Measurements from ENCODE around the gene CREB1.
"Not testable (repeated sequence)": the region's sequence is repeated elsewhere in the genome, so short reads cannot be mapped to it uniquely, and the experiment has no call there.

CREB1 gene

DNA sequence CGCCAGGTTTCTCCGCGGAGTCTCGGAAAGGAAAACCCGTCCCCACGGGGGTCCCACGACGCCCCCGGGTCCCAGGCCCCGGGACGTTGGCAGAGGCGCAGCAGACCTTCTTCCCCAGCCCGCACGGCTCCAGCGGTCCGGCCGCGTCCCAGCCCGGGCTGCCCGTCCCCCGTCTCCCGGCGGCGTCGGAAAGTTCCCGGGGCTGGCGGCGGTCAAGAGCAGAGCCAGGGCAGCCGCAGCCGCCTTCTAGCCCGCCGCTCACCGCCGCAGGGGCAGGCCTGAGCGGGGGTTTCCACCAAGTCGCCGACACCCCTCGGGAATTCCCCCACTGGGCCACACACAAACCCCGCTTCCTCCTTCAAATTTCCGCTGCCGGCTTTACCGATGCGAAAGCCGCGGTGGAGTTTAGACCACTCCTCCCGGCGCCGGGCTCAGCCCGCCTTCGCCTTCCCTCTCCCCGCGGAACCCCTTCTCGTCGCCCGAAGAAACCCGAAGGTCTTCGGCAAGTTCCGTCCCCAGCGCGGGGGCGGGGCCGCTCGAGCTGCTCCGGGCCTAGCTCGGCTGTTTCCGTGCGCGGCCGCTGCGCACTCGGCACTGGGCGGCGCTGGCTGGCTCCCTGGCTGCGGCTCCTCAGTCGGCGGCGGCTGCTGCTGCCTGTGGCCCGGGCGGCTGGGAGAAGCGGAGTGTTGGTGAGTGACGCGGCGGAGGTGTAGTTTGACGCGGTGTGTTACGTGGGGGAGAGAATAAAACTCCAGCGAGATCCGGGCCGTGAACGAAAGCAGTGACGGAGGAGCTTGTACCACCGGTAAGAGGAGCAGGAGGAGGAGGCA is at the start of gene CREB1:
CREB1 (plus strand) TSS at position 633 of the 830 bp plus-strand sequence. CDS start 25,674 bp downstream, outside the sequence.
- DNase-seq, result peak; percentile 99

DNA sequence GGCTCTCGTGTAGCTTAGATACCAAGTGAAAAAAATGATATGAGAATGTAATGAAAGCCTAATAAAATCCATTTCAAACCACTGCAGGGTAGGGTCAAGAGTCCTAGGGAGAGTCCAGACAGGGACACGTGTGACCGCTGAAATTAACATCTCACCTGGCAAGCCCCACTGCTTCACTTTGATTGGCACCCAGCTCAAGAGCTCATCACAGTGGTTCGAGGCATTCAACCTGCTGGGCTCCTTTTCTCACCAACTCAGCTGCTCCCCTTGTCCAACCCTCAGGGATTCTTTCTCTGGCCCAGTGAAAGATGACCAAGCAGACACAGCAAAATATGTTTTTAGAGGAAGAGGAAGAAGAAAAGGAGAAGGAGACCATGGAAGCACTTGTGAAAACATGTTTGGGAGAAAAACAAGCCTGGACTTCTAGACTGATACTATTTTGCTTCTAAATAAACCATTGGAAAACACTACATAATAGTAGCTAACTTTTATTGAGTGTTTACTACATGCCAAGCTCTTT is 49.2 kb upstream of the CREB1 start:
- DNase-seq, result no peak

DNA sequence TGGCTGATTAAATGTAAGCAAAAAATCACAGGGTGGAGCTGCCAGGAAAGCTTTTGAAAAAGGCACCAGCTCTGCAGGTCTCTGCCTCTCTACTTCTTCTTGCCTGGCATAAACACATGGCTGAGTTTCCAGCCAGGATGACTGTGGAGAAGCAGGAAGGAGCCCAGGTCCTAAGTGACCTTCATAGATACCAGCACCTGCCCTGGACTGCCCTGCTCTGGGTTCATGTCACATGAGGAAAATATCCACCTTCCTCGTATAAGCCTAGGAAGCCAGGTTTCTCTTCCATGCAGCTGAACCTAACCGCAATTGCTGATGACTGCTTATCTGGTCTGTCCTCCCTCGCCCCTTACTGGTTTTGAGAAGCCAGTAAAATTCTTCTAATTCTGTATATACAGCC is 47.8 kb upstream of the CREB1 start:
- no peak for DNase-seq

DNA sequence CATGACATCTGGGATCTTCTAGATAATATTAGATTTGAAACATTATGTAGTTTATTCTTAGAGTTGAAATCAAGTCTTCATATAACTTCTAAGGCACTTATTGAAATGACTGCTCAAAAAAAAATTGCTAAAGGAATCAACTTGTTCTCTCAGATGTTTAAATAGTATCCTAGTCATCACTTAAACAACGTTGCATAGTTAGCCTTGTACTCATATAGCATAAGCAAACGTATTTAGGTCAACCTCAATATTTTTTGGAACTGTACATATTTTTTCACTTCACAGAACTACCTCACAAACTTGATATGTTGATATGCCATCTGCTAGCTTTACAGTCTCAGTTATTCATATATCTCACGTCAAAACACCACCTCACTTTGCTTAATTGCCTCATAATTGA is 47.1 kb upstream of the CREB1 start:
- DNase-seq, result no peak

DNA sequence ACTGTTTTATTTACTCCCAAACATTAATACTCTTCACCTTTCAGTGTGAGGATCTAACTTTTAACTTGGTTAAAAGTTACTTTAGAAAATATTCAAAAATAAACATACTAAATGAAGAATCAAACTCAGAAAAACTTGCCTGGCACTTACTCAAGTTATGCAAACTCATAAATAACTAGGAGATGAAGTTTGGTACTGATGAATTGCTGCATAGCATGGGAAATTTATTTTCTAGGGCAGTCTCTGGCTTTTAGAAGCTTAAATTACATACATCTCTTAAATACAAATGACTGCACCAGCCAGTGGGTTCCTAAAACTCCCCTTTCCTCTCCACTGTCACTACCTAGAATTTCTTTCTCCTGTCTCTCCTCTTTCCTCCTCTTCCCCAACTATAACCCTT is 46.7 kb upstream of the CREB1 start:
- no peak for DNase-seq

DNA sequence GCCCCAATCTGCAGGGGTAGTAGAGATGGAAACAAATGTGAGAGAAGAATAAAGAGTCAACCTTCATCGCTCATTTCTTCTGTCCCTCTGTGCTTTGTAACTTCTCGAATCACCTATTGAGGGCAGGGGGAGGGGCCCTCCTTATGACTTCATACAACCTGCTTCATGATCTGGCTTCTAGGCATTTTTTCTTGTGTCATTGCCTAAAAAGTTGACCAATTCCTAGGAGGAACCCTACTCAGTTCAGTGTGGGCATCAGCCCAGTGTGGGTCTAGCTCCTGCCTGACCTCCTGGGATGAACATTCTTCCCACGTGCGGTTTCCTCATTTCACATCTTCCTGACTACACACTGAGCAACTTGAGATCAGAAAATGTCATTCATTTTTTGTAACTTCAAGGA is 46.3 kb upstream of the CREB1 start:
- DNase-seq, result no peak

DNA sequence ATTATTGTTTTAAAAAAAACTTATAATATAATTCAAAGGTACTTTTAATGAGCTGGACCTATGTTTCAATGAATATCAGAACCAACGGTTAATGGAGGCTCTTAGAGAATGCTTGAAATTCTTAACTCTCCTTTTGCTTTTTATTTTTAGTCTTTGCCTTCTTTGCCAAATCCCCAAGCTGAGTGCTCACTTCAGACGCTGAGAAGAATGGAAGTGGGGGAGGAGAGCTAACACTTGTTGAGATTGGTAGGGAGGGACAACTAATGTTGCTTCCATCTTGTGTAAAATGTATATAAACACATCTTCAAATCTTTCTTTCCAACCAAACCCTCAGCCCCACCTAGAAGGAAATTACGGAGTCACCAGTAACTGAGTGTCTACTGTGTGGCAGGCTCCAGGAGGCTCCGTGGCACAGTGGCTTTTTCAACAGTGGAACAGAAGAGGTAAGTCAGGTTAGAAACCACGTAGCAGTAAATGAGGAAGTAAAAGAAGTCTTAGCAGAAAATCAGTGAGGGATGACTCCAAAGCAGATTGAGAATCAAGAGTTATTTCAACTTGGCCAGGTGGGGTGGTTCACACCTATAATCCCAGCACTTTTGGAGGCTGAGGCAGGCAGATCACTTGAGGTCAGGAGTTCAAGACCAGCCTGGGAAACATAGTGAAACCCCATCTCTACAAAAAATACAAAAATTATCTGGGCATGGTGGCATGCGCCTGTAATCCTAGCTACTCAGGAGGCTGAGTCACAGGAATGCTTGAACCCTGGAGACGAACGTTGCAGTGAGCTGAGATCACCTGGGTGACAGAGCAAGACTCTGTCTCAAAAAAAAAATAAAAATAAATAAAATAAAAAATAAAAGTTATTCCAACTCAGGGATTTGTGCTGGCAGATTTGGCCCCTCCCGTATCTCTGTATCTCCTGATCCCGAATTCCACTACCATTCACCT is 45.0 kb upstream of the CREB1 start:
- no peak for DNase-seq

DNA sequence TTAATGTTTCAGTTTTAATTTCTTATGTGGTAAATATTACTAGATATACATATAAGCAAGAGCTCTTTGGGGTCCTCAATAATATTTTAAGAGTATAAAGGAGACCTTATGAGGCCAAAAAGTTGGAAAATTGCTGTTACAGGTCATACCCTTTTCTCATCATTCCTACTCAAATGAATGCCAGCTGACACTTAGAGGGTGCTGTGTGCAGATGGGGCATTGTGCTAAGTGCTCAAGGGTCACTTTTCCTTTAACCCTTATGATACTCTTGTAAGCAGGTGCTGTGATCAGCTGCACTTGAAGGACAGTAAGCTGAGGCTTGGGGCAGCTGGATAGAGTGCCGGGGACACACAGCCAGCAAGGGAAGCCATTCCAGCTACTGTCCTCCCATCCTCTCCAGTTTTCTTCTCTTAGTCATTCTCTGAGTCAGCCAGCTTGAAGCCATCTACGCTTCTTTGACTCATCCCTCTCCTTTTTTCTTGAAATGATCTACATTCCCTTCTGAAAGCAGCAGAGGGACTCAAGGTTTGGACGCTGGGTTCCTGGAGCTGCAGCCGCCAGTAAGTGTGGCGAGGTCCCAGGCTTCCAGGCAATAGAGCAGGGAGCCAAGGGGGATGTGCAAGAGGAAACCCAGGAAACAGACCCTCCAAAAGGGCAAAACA is 42.0 kb upstream of the CREB1 start:
- no peak for DNase-seq

DNA sequence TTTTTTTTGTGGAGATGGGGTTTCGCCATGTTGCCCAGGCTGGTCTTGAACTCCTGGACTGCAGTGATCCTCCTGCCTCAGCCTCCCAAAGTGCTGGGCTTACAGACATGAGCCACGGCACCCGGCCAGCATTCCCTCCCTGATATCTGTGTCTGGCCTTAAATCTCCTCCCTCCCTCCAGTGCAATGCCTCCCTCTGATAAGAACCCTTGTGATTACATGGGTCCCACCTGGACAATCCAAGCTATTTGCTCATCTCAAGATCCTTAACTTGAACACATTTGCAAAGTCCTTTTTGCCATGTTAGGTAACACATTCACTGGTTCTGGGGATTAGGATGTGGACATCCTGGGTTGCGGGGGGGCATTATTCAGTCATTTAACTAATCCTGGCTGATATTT is 40.5 kb upstream of the CREB1 start:
- DNase-seq, result no peak

DNA sequence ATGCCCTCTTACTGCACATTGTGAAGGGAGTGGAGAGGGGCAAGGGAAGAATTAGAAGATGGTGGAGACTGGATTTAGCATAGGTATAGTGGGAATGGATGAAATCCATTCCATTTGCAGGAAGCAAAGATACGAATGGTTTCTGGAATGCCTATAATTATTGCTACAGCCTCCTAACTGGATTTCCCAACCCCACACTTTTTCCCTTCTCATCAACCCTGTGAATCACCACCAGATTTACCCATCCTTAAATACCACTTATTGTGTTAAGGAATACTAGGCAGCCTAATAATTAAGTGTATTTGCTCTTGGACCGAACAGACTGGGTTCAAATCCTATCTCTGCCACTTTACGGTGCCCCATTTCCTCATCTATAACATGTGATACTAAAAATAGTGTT is 39.3 kb upstream of the CREB1 start:
- DNase-seq, result no peak

DNA sequence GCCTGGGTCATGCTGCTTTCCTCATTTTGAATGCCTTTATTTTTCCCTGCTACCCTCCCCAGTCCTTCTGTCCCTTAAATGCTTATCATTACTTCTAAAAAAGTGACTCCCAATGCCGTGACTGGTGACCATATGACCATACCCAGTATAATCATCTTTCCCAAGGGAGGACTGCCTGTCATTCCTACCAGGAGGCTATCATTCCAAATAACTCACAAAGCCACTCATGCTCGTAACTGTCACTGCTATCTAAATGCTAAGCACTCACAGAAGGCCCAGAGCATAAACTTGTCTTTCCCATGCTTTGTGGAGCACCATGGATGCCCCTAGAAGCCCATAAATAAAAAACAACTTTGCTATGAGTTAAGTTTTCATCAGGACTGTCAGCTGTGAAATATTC is 38.7 kb upstream of the CREB1 start:
- DNase-seq, result no peak

DNA sequence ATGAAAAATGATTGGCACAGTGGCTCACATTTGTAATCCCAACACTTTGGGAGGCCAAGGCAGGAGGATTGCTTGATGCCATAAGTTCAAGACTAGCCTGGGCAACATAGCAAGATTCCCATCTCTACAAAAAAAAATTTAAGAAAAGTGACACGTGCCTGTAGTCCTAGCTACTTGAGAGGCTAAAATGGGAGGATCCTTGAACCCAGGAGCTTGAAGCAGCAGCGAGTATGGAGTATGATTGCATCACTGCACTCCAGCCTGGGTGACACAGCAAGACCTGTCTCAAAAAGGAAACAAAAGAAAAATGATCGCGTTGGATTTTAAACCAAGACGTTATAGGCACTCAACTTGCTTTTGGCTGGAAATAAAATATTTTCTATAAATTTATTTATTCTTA is 37.8 kb upstream of the CREB1 start:
- DNase-seq, result no peak

DNA sequence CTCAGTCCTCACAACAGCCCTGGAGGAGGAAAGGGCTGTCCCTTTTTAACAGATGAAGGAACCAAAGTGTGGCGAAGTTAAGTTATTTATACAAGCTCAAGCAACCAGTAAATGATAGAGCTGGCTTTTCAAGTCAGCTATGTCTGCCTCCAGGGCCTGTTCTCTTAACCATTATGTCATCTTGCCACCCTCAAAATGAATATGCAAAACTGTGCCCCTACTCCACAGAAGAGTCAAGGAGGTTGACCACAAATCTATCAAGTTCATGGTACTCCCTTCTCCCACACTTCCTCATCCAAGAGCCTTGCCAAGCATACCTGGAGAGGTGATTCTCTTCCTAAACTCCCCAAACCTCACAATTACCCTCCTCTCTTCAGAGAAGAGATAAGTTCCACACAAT is 37.3 kb upstream of the CREB1 start:
- no peak for DNase-seq

DNA sequence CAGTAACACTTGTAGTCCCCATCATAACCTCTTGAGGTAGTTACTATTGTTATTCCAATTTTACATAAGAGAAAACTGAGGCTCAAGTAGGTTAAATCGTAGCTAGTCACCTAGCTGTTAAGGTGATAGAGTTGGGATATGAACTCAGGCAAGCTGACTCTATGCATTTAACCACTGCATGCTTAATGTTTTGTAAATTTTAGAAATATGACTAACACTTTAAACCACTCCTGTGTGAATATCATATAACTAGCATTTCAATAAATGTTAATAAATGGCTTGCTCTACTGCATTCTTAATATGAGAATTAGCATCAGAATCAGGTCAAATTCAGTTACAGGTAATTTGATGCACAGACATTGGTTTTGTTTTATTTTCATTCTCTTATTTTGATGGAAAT is 35.6 kb upstream of the CREB1 start:
- DNase-seq, result no peak

DNA sequence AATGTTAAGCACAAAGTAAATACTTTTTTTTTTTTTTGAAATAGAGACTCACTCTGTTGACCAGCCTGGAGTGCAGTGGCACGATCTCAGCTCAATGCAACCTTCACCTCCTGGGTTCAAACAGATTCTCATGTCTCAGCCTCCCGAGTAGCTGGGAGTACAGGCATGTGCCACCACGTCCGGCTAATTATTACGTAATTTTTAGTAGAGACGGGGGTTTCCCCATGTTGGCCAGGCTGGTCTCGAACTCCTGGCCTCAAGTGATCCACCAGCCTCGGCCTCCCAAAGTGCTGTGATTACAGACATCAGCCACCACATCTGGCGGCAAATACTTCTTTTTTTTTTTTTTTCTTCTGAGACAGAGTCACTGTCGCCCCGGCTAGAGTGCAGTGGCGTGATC is 32.8 kb upstream of the CREB1 start:
- not testable (repeated sequence) for DNase-seq

DNA sequence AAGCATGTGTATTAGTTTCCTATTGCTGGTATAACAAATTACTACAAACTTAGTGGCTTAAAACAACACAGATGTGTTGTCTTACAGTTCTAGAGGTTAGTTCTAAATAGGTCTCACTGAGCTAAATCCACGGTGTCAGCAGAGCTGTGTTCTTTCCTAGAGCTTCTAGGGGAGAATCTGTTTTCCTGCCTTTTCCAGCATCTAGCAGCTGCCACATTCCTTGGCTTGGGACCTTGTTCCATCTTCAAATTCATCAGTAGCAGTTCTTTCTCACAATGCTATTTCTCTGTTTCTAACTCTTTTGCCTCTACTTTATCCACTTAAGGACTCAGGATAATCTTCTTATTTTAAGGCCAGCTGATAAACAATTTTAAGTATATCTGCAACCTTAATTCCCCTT is 32.2 kb upstream of the CREB1 start:
- no peak for DNase-seq

DNA sequence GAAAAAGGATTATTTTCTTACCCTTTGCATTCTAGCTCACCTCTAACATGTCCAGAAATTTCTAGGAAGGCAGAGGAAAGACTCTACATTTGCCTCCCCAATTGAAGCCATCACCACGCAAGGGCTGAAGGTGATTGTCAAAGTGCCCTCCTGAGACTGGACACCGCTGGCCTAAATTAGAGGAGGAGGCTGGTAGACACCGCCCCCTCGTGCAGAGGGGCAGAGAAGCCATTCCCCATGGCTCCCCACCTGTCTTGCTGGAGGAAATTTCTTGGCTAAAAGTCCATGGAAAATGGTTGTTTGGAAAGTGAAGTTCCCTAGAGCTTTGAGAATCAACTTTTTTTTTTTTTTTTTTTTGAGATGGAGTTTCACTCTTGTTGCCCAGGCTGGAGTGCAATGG is 31.3 kb upstream of the CREB1 start:
- no peak for DNase-seq

DNA sequence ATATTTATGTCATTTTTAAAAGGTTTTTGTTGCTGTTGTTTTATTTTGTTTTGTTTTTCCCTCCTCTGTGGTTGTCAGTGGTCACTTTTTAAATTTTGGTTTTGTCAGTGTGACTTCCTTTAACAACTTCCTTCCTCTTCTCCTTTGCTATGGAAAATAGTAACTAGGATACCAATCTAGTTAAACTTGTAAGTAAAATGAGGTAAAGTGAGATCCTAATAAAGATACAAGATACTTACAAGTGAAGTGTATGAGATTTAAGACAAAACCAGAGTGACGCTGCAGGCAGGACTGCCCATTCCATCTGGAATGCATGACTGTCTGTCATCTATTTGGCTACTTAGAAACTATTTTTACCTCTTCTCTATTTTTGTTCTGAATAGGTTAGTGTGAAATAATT is 30.6 kb upstream of the CREB1 start:
- DNase-seq, result no peak

DNA sequence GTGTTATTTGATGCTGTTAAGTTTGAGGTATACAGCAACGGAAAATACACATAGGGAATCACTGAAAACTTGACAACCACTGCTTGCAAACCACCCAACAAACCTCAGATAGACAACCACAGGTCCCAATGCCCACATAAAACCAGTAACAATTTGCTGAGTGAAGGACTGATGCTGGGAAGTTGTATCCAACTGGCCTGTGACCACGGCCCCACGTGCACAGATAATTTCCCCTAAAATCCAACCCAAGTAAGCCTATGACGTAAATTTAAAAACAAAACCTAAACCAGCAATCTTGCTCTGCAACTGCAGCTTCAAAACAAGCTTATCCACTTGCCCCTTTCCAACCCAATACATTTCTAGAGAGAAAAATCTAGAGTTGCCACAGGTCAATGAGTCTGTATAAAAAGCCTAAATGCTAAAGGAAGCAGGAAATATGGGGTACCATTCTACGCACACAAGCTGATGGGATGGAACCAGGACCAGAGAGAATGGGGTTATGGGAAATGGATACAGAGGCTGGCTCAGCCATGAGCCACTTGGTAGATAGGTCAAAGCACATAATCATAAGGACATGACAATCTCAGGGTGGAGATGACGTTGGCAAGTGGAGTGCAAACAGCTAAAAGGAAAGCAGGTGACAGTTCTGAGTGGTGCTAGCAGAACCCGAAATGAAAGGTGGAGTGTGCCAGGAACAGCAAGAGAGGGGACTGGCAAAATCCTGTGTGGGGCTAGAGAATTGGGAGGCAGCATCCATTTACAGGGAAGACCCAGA is 27.8 kb upstream of the CREB1 start:
- no peak for DNase-seq

DNA sequence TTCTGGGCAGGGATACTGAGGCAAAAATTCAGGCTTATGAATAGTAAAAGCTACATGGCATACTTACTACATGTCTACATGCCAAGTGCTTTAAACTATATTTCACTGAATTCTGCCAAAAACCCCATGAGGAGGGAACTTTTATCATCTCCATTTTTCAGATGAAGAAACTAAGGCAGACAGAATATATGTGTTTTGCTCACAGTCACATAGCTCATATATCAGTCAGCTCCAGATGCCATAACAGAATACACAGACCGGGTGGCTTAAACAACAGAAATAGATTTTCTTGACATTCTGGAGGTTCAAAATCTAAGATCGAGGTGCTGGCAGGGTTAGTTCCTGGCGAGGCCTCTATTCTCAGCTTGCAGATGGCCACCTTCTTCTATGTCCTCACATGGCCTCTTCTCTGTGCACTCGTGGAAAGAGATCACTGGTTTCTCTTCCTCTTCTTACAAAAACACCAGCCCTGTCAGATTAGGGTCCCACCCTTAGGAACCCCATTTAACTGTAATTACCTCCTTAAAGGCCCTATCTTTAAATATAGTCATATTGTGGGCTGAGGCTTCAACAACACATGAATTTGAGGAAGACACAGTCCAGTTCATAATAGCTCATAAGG is 27.1 kb upstream of the CREB1 start:
- DNase-seq, result no peak

DNA sequence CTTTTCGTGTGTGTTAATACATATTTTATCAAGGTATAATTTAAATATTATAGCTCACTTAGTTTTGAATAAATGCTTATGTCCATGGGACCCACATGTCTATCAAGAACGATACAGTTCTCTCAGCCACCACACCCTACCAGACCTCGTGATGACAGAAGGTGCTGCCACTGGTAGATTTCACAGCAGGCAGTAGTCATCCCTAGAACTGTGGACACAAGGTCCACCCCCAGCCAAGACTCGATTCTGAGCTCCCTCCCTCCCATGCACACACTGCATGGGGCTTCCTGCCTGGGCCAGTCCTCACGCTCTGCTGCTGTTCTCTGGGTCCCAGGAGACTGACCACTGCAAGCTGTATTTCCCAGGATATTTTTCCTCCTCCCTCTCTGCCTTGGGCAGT is 26.5 kb upstream of the CREB1 start:
- no peak for DNase-seq

All from CD4-positive, alpha-beta T cell treated with Interleukin-6 for 4 hours (primary cell).